Caco-2 (cell line): ENCODE measurements around the gene KPNA2. TPM values are rescaled to one million over a fixed set of nuclear protein-coding genes. Genes with fewer than 3 reads are reported as not detected.
A peak's percentile ranks its signal among the peaks of the same experiment; 100 is the strongest.

ENCODE experiments used
- BruUV-seq: library from RNA; stranded (reverse); fragments of 400-500 nt; replicated peaks from 2 replicates; lab custom pipeline; 2021; lab: Mats Ljungman, UMichigan
- CTCF ChIA-PET: fragments of 300-600 bp; sonication (Branson Sonifier 250); formaldehyde crosslinking; loops from one replicate; lab custom pipeline; 2022; ENCODE audit warnings: antibody characterized with exemption; lab: Charles Lee
- POLR2A ChIA-PET: fragments of 300-600 bp; sonication (Branson Sonifier 250); formaldehyde crosslinking; loops from one replicate; lab custom pipeline; 2022; ENCODE audit warnings: antibody characterized with exemption; lab: Charles Lee
- DNase-seq, 2 experiments: peaks; one replicate each; pipeline versions ENCODE4 v3.0.0 to v3.0.0-alpha.2; 2020 to 2022
- H3K27me3 ChIP-seq: replicated peaks from 2 replicates; pipeline ENCODE4 v1.6.0; 2011; ENCODE audit warnings: low read length; ENCODE audit not compliant: control insufficient read depth, insufficient read depth
- H3K36me3 ChIP-seq: 2 replicates; pipeline ENCODE4 v1.5.1; 2011; ENCODE audit warnings: low read length; ENCODE audit not compliant: control insufficient read depth, insufficient read depth
- H3K4me1 ChIP-seq: fragments of 250-450 bp; sonication (Bioruptor Pico); 2 replicates; pipeline ENCODE4 v1.5.1; 2020; ENCODE audit warnings: mild to moderate bottlenecking
- H3K4me3 ChIP-seq: 2 replicates; pipeline ENCODE4 v1.5.1; 2011; ENCODE audit warnings: low read depth, mild to moderate bottlenecking, control low read depth, low read length
- H3K9me3 ChIP-seq: fragments of 250-450 bp; sonication (Bioruptor Pico); 2 replicates; pipeline ENCODE4 v1.5.1; 2020; ENCODE audit warnings: mild to moderate bottlenecking, moderate library complexity
- H3K27ac Mint-ChIP-seq: one replicate; pipeline ENCODE4 v1.8.0; 2022; ENCODE audit warnings: mixed read lengths; ENCODE audit not compliant: unreplicated experiment
- H3K27me3 Mint-ChIP-seq: one replicate; pipeline ENCODE4 v1.8.0; 2022; ENCODE audit warnings: mixed read lengths; ENCODE audit not compliant: insufficient read depth, unreplicated experiment
- H3K36me3 Mint-ChIP-seq: one replicate; pipeline ENCODE4 v1.8.0; 2022; ENCODE audit warnings: mild to moderate bottlenecking, mixed read lengths; ENCODE audit not compliant: insufficient read depth, unreplicated experiment
- H3K4me1 Mint-ChIP-seq: one replicate; pipeline ENCODE4 v1.8.0; 2022; ENCODE audit warnings: low read depth, mixed read lengths; ENCODE audit not compliant: unreplicated experiment
- H3K4me3 Mint-ChIP-seq: one replicate; pipeline ENCODE4 v1.8.0; 2022; ENCODE audit warnings: mild to moderate bottlenecking, moderate library complexity, mixed read lengths; ENCODE audit not compliant: unreplicated experiment
- H3K9me3 Mint-ChIP-seq: one replicate; pipeline ENCODE4 v1.8.0; 2022; ENCODE audit warnings: mixed read lengths; ENCODE audit not compliant: unreplicated experiment
- CTCF ChIP-seq, 2 experiments: fragments of 200-600 bp in 1 of 2; IDR thresholded peaks; 1 replicate in 1 of 2; 2 replicates in 1 of 2; pipeline versions ENCODE4 v1.5.1 to v1.8.0; 2011 to 2022; ENCODE audit warnings: antibody characterized with exemption in 1 of 2, control low read depth in 1 of 2, inconsistent platforms in 1 of 2, low read depth in 1 of 2, low read length in 1 of 2, mild to moderate bottlenecking in 1 of 2, moderate library complexity in 1 of 2; ENCODE audit not compliant: insufficient read depth in 1 of 2, severe bottlenecking in 1 of 2, unreplicated experiment in 1 of 2
- intact Hi-C: fragments of 100-400 bp; cut with micrococcal nuclease; formaldehyde crosslinking; loops from one replicate; pipeline ENCODE4 v1.10.0; 2022; ENCODE audit not compliant: unreplicated experiment
- total RNA-seq: library from RNA; stranded (reverse); gene quantifications from 2 replicates; pipeline ENCODE4 v1.2.3, GENCODE V29; 2022

The KPNA2 gene
- total RNA-seq, 1 experiment from 2014 or later: 339 TPM

- no peaks in the 10 kb centered on the region for H3K9me3 Mint-ChIP-seq
- BruUV-seq: TSS peak; percentile 45
- peak in 1 of 2 experiments; percentile 17 for DNase-seq
- H3K27me3 ChIP-seq: no peaks in the 10 kb centered on the region
- H3K4me3 Mint-ChIP-seq: no peak overlapping the region
- intact Hi-C loops: no loop called here
- no peak overlapping the region for H3K4me3 ChIP-seq
- POLR2A ChIA-PET: interaction anchor here (0.6 kb wide), 1 partner anchor 101 kb away, joined by 4 read pairs; no protein-coding TSS in a partner anchor
- H3K27me3 Mint-ChIP-seq: no peaks in the 10 kb centered on the region
- no peak for TF ChIP-seq CTCF (IDR thresholded peaks at IDR 0.05; ENCODE audit: insufficient read depth in 1 of 2, low read depth in 1 of 2, low read length in 1 of 2, severe bottlenecking in 1 of 2, unreplicated experiment in 1 of 2)
- H3K27ac Mint-ChIP-seq: no peak overlapping the region
- H3K4me1 Mint-ChIP-seq: peaks cover 6% of the 10 kb centered on the region
- H3K36me3 Mint-ChIP-seq: peaks cover 26% of the 10 kb centered on the region
- CTCF ChIA-PET: no interaction called here
- H3K36me3 ChIP-seq: no peaks in the 10 kb centered on the region
- no peaks in the 10 kb centered on the region for H3K4me1 ChIP-seq
- H3K9me3 ChIP-seq: no peaks in the 10 kb centered on the region
Measured at GRCh38 chr17:68052810-68053209, 17.3 kb downstream of the KPNA2 start.

GRCh38 chr17:68053231-68054013 is 17.9 kb downstream of the KPNA2 start:
- Mint-ChIP-seq H3K36me3 (peaks cover 20% of the 10 kb centered on the region), H3K4me1 (peaks cover 6% of the 10 kb centered on the region), H3K9me3 (no peaks in the 10 kb centered on the region), H3K27ac (no peak overlapping the region), H3K27me3 (no peaks in the 10 kb centered on the region), H3K4me3 (no peak overlapping the region)
- Histone ChIP-seq H3K27me3 (no peaks in the 10 kb centered on the region), H3K36me3 (no peaks in the 10 kb centered on the region), H3K9me3 (no peaks in the 10 kb centered on the region), H3K4me3 (no peak overlapping the region), H3K4me1 (no peaks in the 10 kb centered on the region)
- ChIA-PET POLR2A (interaction anchor here (0.6 kb wide), 1 partner anchor 102 kb away, joined by 4 read pairs; no protein-coding TSS in a partner anchor), CTCF (no interaction called here)
- DNase-seq: peak in 1 of 2 experiments; percentile 24
- no TSS peak for BruUV-seq
- intact Hi-C loops: no loop called here
- TF ChIP-seq CTCF (IDR thresholded peaks at IDR 0.05; ENCODE audit: insufficient read depth in 1 of 2, low read depth in 1 of 2, low read length in 1 of 2, severe bottlenecking in 1 of 2, unreplicated experiment in 1 of 2): no peak

- Histone ChIP-seq H3K36me3 (no peaks in the 10 kb centered on the region), H3K4me3 (no peak overlapping the region), H3K27me3 (no peaks in the 10 kb centered on the region), H3K4me1 (no peaks in the 10 kb centered on the region), H3K9me3 (no peaks in the 10 kb centered on the region)
- no peak overlapping the region for H3K4me3 Mint-ChIP-seq
- ChIA-PET POLR2A (no interaction called here), CTCF (interaction anchor here (0.7 kb wide), 1 partner anchor 211 kb away, joined by 3 read pairs; no protein-coding TSS in a partner anchor)
- peaks cover 12% of the 10 kb centered on the region for H3K36me3 Mint-ChIP-seq
- H3K27ac Mint-ChIP-seq: no peak overlapping the region
- no peaks in the 10 kb centered on the region for H3K27me3 Mint-ChIP-seq
- intact Hi-C loops: no loop called here
- TF ChIP-seq CTCF (IDR thresholded peaks at IDR 0.05; ENCODE audit: insufficient read depth in 1 of 2, low read depth in 1 of 2, low read length in 1 of 2, severe bottlenecking in 1 of 2, unreplicated experiment in 1 of 2): no peak
- H3K4me1 Mint-ChIP-seq: peaks cover 6% of the 10 kb centered on the region
- H3K9me3 Mint-ChIP-seq: no peaks in the 10 kb centered on the region
- peak in 1 of 2 experiments; percentile 26 for DNase-seq
- BruUV-seq: no TSS peak
Measured at GRCh38 chr17:68054296-68054900, 18.9 kb downstream of the KPNA2 start.
